ENCODE data around the gene PHACTR1. TPM values are rescaled to one million over a fixed set of nuclear protein-coding genes. Genes with fewer than 3 reads are reported as not detected.
"Not testable (repeated sequence)": the region's sequence is repeated elsewhere in the genome, so short reads cannot be mapped to it uniquely, and the experiment has no call there.

PHACTR1 gene
- total and polyA plus RNA-seq, 2 experiments from 2014 or later: 0.65 to 3.2 TPM

DNA sequence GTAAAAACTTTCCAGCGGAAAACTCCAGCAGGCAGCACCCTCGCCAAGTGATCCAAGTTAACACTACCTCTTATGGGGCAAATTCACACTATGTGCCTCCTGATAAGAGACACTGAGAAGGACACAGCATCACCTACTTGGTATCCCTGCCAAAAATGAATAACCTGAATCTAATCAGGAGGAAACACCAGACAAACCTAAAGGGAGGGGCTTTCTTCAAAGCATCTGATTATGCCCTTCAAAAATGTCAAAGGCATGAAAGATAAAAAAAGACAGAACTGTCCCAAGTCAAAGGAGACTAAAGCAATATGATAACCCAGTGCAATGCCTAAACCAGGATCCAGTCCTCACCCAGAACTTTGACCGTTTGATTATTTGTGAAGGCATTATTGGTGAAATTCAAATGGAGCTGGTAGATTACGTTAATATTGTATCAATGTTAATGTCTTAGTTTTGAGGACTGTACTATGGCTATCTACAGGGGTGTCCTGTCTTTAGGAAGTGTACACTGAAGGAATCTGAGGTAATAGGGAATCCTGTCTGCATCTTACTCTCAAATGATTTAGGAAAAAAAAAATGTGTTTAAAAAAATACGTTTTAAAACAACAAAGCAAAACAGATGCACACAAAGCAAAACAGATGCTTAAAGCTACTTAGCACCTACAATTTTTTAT, 603.5 kb downstream of the PHACTR1 start:
- Histone ChIP-seq H3F3A (ENCODE audit: insufficient read depth) (no peaks in the 10 kb centered on the region), H3K4me1 (ENCODE audit: insufficient read depth) (no peaks in the 10 kb centered on the region), H3K9me2 (ENCODE audit: insufficient read depth) (no peaks in the 10 kb centered on the region), H3K4me3 (no peak overlapping the region), H3K9ac (no peak overlapping the region), H4K20me1 (ENCODE audit: insufficient read depth) (no peaks in the 10 kb centered on the region), H3K9me3 (ENCODE audit: low read depth) (no peaks in the 10 kb centered on the region), H3K79me2 (ENCODE audit: insufficient read depth) (no peaks in the 10 kb centered on the region), H3K4me2 (ENCODE audit: unreplicated experiment) (no peak overlapping the region), H3K27ac (no peak overlapping the region), H2AFZ (no peak overlapping the region), H3K27me3 (replicated peaks; ENCODE audit: insufficient read depth) (no peaks in the 10 kb centered on the region), H3K36me3 (ENCODE audit: low read depth) (peaks cover 38% of the 10 kb centered on the region)
- TF ChIP-seq EZH2phosphoT487 (IDR thresholded peaks at IDR 0.05; ENCODE audit: insufficient read depth, low read depth) (no peak), EZH2 (IDR thresholded peaks at IDR 0.05; ENCODE audit: insufficient read depth, poor library complexity, severe bottlenecking) (no peak)
- 98 to 99% methylated on average over 5 of the region's 5 CpGs for WGBS, 2 experiments (ENCODE audit: low coverage in 1 of 2, low lambda C conversion rate in 2 of 2, missing lambda C conversion rate in 2 of 2)
- no peak for DNase-seq
- in situ Hi-C loops (cut with MboI): loop anchor here (10.0 kb wide), 1 partner anchor 405 kb away; no protein-coding TSS in a partner anchor

DNA sequence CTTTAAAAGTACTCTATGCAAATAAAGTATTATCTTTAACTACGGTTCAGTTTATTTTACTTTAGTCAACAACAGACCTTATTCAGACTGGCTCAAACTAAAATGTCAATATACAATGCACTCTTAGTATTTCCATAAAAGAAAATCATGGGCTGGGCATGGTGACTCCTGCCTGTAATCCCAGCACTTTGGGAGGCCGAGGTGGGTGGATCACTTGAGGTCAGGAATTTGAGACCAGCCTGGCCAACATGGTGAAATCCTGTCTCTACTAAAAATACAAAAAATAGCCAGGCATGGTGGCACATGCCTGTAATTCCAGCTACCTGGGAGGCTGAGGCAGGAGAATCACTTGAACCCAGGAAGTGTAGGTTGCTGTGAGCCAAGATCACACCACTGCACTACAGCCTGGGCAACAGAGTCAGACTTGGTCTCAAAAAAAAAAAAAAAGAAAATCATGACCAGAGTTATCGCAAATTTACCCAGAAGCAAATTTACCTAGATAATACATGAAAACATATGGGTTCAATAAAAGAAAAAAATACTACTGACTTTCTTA, 609.5 kb downstream of the PHACTR1 start:
- in situ Hi-C loops (cut with MboI): loop anchor here (25.0 kb wide), 1 partner anchor 211 kb away; no protein-coding TSS in a partner anchor

DNA sequence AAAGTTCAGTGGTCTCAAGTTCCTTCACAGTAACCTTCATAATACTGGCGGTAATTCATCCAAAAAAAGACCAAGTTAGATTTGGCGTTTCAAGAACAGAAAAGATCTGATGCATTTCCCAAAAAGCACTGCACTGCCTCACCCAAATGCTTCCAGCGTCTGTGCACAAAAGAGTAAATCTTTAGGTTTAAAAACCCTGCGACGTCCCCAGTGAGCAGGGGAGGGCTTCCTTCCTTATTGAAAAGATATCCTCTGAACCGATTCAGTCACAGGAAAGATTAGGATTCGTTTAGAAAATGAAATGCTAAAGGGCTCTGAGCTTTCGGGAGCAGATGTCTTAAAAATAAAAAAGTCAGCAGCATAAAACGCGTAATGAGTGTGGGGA, 611.1 kb downstream of the PHACTR1 start:
- Histone ChIP-seq H3K4me2 (ENCODE audit: unreplicated experiment) (peak overlapping the region; percentile 87), H4K20me1 (ENCODE audit: insufficient read depth) (no peaks in the 10 kb centered on the region), H3K4me3 (peak overlapping the region; percentile 92), H3K27ac (peak overlapping the region; percentile 83), H3K9ac (peak overlapping the region; percentile 90), H3K9me3 (ENCODE audit: low read depth) (no peaks in the 10 kb centered on the region), H3K79me2 (ENCODE audit: insufficient read depth) (peaks cover 20% of the 10 kb centered on the region), H3F3A (ENCODE audit: insufficient read depth) (no peaks in the 10 kb centered on the region), H3K36me3 (ENCODE audit: low read depth) (peaks cover 9% of the 10 kb centered on the region; the same call in 1 of the 2 replicates), H3K9me2 (ENCODE audit: insufficient read depth) (no peaks in the 10 kb centered on the region), H3K4me1 (ENCODE audit: insufficient read depth) (peaks cover 8% of the 10 kb centered on the region), H3K27me3 (replicated peaks; ENCODE audit: insufficient read depth) (no peaks in the 10 kb centered on the region), H2AFZ (peak overlapping the region; percentile 99)
- DNase-seq: peak; percentile 33
- in situ Hi-C loops (cut with MboI): loop anchor here (25.0 kb wide), 1 partner anchor 210 kb away; no protein-coding TSS in a partner anchor
- TF ChIP-seq EZH2phosphoT487 (IDR thresholded peaks at IDR 0.05; ENCODE audit: insufficient read depth, low read depth): no peak
- TF ChIP-seq EZH2 (IDR thresholded peaks at IDR 0.05; ENCODE audit: insufficient read depth, poor library complexity, severe bottlenecking): no peak
- WGBS, 2 experiments (ENCODE audit: low coverage in 1 of 2, low lambda C conversion rate in 2 of 2, missing lambda C conversion rate in 2 of 2): 1 to 2% methylated on average over 10 of the region's 10 CpGs

More for the DNA sequence above, 609.5 kb downstream of the PHACTR1 start:
- H3K27me3 ChIP-seq (replicated peaks; ENCODE audit: insufficient read depth); H3K4me1 ChIP-seq (ENCODE audit: insufficient read depth); H3K9me2 ChIP-seq (ENCODE audit: insufficient read depth); H3K4me3 ChIP-seq; H3K9me3 ChIP-seq (ENCODE audit: low read depth); H3F3A ChIP-seq (ENCODE audit: insufficient read depth); H3K9ac ChIP-seq; H4K20me1 ChIP-seq (ENCODE audit: insufficient read depth); DNase-seq; H3K4me2 ChIP-seq (ENCODE audit: unreplicated experiment); H2AFZ ChIP-seq; H3K27ac ChIP-seq: not testable (repeated sequence)
- H3K36me3 ChIP-seq (ENCODE audit: low read depth): peaks cover 11% of the 10 kb centered on the region; the same call in 1 of the 2 replicates
- H3K79me2 ChIP-seq (ENCODE audit: insufficient read depth): peaks cover 20% of the 10 kb centered on the region
- WGBS, 2 experiments (ENCODE audit: low coverage in 1 of 2, low lambda C conversion rate in 2 of 2, missing lambda C conversion rate in 2 of 2): 98 to 99% methylated on average over 3 of the region's 3 CpGs

DNA sequence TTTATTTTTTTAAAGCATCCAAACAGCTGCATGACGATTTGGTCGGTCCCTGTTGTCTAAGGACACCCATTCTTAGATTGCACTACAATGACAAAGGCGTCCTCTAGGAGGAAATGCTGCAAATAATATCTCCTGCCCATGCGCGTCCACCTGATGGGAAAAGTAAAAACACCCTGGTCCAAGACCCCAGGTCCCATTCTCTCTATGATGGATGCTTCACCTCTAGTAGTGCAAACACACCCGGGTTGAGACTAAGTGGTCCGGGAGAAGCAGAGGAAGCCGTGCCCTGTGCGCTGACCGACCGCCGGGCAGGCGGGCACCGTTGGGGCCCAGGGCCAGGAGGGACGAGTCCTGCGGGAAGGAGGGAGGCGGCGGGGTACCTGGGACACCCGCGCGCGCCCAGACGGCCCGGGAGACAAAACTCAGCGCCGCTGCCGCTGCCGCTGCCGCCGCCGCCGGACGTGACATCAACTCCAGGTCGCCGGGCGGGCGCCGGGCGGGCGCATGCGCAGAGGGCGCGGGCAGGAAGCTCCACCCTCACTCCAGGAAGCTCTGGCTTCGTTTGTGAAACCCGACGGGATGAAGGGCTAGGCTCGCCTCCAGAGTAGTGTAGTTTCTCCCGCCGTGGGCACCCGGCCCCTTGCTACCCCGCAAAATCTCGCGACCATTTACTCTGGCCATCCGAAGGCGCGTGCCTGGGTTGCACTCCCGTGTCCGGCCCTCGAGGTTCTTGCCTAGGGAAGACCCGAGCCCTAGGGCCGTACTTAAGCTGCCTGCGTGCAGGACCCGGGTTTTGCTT, 611.7 kb downstream of the PHACTR1 start, which contains the start of gene TBC1D7:
TBC1D7 (minus strand) TSS at position 462 of the 799 bp plus-strand sequence. CDS start 1,639 bp downstream, outside the sequence.
- 1 to 2% methylated on average over 48 to 50 of the region's 63 CpGs for WGBS, 2 experiments (ENCODE audit: low coverage in 1 of 2, low lambda C conversion rate in 2 of 2, missing lambda C conversion rate in 2 of 2)
- Histone ChIP-seq H3K4me3 (peak within 1 kb of the TSS; percentile 92), H3K9me3 (ENCODE audit: low read depth) (no peaks in the 10 kb centered on the region), H3K27ac (peak within 1 kb of the TSS; percentile 83), H3F3A (ENCODE audit: insufficient read depth) (no peaks in the 10 kb centered on the region), H3K79me2 (ENCODE audit: insufficient read depth) (peaks cover 20% of the 10 kb centered on the region), H3K9ac (peak within 1 kb of the TSS; percentile 90), H3K4me1 (ENCODE audit: insufficient read depth) (peaks cover 8% of the 10 kb centered on the region), H3K9me2 (ENCODE audit: insufficient read depth) (no peaks in the 10 kb centered on the region), H3K27me3 (replicated peaks; ENCODE audit: insufficient read depth) (no peaks in the 10 kb centered on the region), H3K36me3 (ENCODE audit: low read depth) (peaks cover 9% of the 10 kb centered on the region; the same call in 1 of the 2 replicates), H4K20me1 (ENCODE audit: insufficient read depth) (no peaks in the 10 kb centered on the region), H2AFZ (peak within 1 kb of the TSS; percentile 99), H3K4me2 (ENCODE audit: unreplicated experiment) (peak within 1 kb of the TSS; percentile 98)
- TF ChIP-seq EZH2 (IDR thresholded peaks at IDR 0.05; ENCODE audit: insufficient read depth, poor library complexity, severe bottlenecking) (no peak), EZH2phosphoT487 (IDR thresholded peaks at IDR 0.05; ENCODE audit: insufficient read depth, low read depth) (no peak)
- DNase-seq: peak; percentile 94
- in situ Hi-C loops (cut with MboI): loop anchor here (25.0 kb wide), 1 partner anchor 209 kb away; no protein-coding TSS in a partner anchor

Data from GM23248 (cell line).